ENCODE measurements around the gene ZACN. TPM values are rescaled to one million over a fixed set of nuclear protein-coding genes. Genes with fewer than 3 reads are reported as not detected.

ZACN gene
- total RNA-seq, 1 experiment from 2014 or later: 0.09 TPM

DNA sequence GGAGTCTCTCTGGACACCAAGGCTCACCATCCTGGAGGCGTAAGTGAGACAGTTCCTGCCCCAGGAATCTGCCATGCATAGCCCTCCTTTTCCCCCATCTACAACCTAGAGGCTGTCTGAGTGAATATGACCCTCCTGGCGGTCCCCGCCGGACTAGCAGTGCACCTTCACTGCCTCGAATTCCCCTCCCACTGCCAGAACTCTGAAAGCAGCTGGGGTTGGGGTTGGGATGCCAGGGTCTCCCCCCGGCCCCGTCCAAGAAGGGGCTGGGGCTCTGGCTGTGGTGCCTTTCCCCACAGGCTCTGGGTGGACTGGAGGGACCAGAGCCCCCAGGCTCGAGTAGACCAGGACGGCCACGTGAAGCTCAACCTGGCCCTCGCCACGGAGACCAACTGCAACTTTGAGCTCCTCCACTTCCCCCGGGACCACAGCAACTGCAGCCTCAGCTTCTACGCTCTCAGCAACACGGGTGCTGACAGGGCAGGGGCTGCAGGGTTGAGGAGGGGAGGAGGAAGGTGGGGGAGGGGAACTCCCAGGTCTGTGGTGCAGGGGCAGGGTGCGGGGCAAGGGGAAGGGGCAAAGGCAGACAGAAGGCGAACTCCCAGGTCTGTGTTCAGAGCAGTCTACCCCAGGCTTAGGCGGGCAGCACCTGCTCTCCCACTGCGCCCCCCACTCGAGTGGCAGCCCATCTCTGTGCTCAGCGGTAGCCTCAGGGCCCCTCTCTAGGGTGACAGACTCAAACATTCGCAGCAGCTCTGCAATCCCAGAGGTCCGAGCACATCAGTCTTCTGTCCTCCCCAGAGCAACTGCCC lies 1.2 kb downstream of the ZACN start:
- Histone ChIP-seq H2BK12ac (ENCODE audit: insufficient read length, low read depth, low read length) (no peak overlapping the region), H3K4me1 (ENCODE audit: insufficient read depth, low read length) (peaks cover 8% of the 10 kb centered on the region; the same call in 1 of the 2 replicates), H3K56ac (ENCODE audit: insufficient read length, low read depth, low read length) (no peak overlapping the region), H3K18ac (ENCODE audit: insufficient read length, low read depth, low read length) (peak overlapping the region; percentile 18), H3K14ac (ENCODE audit: insufficient read depth, low read length) (peak overlapping the region; percentile 37), H2BK20ac (ENCODE audit: low read depth, low read length, poor library complexity, severe bottlenecking) (no peak overlapping the region), H4K8ac (replicated peaks; ENCODE audit: insufficient read length, low read depth, low read length) (no peak overlapping the region), H3K79me2 (ENCODE audit: insufficient read depth, low read length) (no peaks in the 10 kb centered on the region), H3T11ph (ENCODE audit: low read length) (no peak overlapping the region), H2AK5ac (ENCODE audit: insufficient read length, low read length) (no peak overlapping the region), H4K5ac (ENCODE audit: insufficient read length, low read depth, low read length) (no peak overlapping the region), H3K27ac (ENCODE audit: insufficient read length, low read depth, low read length) (no peak overlapping the region), H3K9me3 (ENCODE audit: control insufficient read depth, low read depth, low read length) (no peaks in the 10 kb centered on the region), H3K79me1 (ENCODE audit: insufficient read depth, low read depth, low read length, poor library complexity, severe bottlenecking) (no peaks in the 10 kb centered on the region), H2BK120ac (ENCODE audit: low read depth, low read length, poor library complexity, severe bottlenecking) (no peak overlapping the region), H2BK15ac (ENCODE audit: low read depth, low read length) (no peak overlapping the region), H3K27me3 (ENCODE audit: insufficient read depth, low read length) (peaks cover 42% of the 10 kb centered on the region), H2AFZ (ENCODE audit: low read length) (no peak overlapping the region), H2BK5ac (ENCODE audit: insufficient read length, low read length) (no peak overlapping the region), H4K20me1 (ENCODE audit: control insufficient read depth, insufficient read depth, insufficient read length) (peaks cover 3% of the 10 kb centered on the region), H3K23me2 (ENCODE audit: insufficient read length, low read depth, low read length, poor library complexity, severe bottlenecking) (peaks cover 15% of the 10 kb centered on the region), H3K4me2 (ENCODE audit: insufficient read depth, insufficient read length, low read length) (peak overlapping the region; percentile 56), H4K91ac (ENCODE audit: insufficient read length, low read depth, low read length) (no peak overlapping the region), H3K9ac (ENCODE audit: extremely low read depth, insufficient read length, low read length) (no peak overlapping the region), H3K23ac (ENCODE audit: insufficient read length, low read depth, low read length) (no peak overlapping the region), H3K4ac (ENCODE audit: low read depth, low read length) (no peak overlapping the region)
- Mint-ChIP-seq H3K36me3 (ENCODE audit: insufficient read depth in 1 of 3, low read depth in 3 of 3) (peaks cover 5 to 30% (median 16%) of the 10 kb centered on the region in 3 experiments; a peak in 6 of 7 replicates), H3K27ac (peak overlapping the region in 1 of 3 experiments; percentile 75; a peak in 1 of 7 replicates), H3K4me3 (peak overlapping the region; percentile 41 to 54; a peak in 4 of 5 replicates), H3K9me3 (no peaks in the 10 kb centered on the region; a peak in 2 of 5 replicates), H3K27me3 (ENCODE audit: low read depth) (peaks cover 53% of the 10 kb centered on the region), H3K4me1 (peaks cover 43 to 54% of the 10 kb centered on the region in 2 experiments)
- DNase-seq: peak; percentile 62
- WGBS (ENCODE audit: extremely low coverage, insufficient read length, low lambda C conversion rate): no CpG with 5 or more reads among the region's 23 CpGs
- TF ChIP-seq, protein P1, sequence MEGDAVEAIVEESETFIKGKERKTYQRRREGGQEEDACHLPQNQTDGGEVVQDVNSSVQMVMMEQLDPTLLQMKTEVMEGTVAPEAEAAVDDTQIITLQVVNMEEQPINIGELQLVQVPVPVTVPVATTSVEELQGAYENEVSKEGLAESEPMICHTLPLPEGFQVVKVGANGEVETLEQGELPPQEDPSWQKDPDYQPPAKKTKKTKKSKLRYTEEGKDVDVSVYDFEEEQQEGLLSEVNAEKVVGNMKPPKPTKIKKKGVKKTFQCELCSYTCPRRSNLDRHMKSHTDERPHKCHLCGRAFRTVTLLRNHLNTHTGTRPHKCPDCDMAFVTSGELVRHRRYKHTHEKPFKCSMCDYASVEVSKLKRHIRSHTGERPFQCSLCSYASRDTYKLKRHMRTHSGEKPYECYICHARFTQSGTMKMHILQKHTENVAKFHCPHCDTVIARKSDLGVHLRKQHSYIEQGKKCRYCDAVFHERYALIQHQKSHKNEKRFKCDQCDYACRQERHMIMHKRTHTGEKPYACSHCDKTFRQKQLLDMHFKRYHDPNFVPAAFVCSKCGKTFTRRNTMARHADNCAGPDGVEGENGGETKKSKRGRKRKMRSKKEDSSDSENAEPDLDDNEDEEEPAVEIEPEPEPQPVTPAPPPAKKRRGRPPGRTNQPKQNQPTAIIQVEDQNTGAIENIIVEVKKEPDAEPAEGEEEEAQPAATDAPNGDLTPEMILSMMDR (conservative IDR thresholded peaks at IDR 0.05): peak; percentile 41; the same call in 1 of the 3 replicates
